ENCODE data around the gene SIAH1.
"Not testable (repeated sequence)": the region's sequence is repeated elsewhere in the genome, so short reads cannot be mapped to it uniquely, and the experiment has no call there.

The SIAH1 gene

GRCh38 chr16:48385253-48386150 is at the start of gene SIAH1:
Gene SIAH1, minus strand, starts transcription at chr16:48385413. Its CDS starts 22,985 bp downstream, at chr16:48362428.
- peak; percentile 92 to 98 (median 96) for DNase-seq

- DNase-seq: peak; percentile 80 to 81 (median 81)
Observed at GRCh38 chr16:48434653-48435317, 49.6 kb upstream of the SIAH1 start.

DNA sequence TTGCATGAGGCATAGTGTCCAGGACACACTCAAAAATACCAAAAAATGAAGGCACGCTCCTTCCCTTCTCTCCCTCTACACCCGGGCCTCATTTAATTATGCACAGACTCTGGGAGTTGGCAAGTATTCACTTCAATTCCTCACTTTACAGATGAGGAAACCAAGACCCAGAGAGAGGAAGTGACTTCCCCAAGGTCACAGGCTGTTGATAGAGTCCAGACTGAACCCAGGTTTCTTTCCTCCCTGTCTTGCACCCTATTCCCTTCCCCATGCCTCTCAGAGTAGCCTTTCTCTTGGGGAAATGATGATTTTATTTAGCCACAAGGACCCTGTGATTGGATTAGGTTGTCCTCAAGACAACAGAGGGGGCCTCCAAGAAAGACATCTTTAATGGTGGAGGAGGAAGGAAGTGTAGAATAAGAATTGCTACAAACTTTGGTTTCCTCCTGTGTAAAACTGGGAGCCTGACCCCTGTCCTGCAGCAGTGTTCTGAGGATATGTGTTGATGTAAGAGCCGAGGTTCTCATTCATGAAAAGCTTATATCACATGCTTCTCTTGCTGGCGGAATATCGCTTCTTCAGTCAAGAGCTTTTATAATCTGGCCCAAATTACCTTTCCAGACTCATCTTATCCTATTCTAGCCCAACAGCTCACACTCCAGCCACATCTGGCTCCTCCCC is 48.8 kb upstream of the SIAH1 start:
- DNase-seq: peak; percentile 26 to 40 (median 37)

GRCh38 chr16:48433116-48433849 is 48.1 kb upstream of the SIAH1 start:
- DNase-seq: no peak

GRCh38 chr16:48432136-48432535 is 46.9 kb upstream of the SIAH1 start:
- peak; percentile 66 to 80 (median 76) for DNase-seq

DNA sequence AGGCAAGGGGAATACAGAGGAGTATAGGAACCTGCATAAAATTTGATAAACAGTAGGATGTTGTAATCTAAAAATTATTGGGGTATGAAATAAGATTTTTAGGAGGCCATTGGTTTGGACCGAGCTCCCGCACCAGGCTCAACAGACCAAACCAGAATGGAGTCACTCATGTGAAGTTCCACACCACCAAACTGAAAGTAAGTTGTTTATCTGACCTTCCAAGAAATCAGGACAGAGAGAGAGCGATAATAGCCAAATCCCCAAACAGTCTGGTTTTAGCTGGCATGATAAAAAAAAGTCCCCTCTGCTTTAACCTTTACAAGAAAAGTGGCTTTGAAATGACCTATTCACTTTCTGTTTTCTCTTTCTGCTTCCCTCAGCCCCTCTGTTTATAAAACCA is 45.7 kb upstream of the SIAH1 start:
- no peak for DNase-seq

DNA sequence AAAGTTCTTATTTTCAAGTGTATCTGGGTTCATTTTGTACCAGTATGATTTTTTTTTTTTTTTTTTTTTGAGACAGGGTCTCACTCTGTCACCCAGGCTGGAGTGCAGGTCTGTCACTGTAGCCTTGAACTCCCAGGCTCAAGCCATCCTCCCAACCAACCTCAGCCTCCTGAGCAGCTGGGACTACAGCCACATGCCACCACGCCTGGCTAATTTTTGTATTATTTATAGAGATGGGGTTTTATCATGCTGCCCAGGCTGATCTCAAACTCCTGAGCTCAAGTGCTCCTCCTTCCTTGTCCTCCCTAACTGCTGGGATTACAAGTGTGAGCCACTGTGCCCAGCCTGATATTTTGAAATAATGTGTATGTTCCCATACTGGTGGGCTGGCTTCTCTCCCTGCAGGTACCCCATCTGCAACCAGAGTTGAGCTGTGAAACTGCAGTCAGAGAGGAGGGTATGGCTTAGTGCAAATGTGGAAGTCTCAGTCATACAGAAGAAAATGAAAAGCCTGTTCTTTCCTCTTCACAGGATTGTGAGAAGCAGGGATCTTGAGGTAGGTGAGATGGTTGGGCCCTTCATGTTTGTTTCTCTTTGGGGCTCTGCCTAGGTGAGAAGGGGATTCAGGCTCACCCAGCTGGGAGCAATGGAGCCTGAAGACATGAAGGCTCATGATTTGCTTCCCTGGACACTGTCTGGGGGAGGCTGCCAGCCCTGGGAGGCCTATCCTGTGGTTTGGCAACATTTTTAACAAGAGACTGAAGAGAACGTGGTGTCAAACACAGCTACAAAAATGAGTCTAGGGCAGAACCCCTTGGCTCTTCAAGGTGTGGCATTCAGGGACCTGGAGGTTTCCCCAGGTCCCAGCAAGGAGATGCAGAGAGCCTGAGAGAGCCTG is 41.3 kb upstream of the SIAH1 start:
- DNase-seq: no peak

GRCh38 chr16:48422537-48422936 is 37.3 kb upstream of the SIAH1 start:
- DNase-seq: no peak

GRCh38 chr16:48421741-48422140 is 36.5 kb upstream of the SIAH1 start:
- DNase-seq: no peak

- peak in 1 of 3 donors; percentile 49 for DNase-seq
Observed at GRCh38 chr16:48420437-48420836, 35.2 kb upstream of the SIAH1 start.

- DNase-seq: not testable (repeated sequence)
Observed at GRCh38 chr16:48416617-48417016, 31.4 kb upstream of the SIAH1 start.

- DNase-seq: no peak
Observed at GRCh38 chr16:48413272-48413671, 28.1 kb upstream of the SIAH1 start.

GRCh38 chr16:48409839-48410632 is 24.8 kb upstream of the SIAH1 start:
- DNase-seq: peak; percentile 81 to 90 (median 85)

DNA sequence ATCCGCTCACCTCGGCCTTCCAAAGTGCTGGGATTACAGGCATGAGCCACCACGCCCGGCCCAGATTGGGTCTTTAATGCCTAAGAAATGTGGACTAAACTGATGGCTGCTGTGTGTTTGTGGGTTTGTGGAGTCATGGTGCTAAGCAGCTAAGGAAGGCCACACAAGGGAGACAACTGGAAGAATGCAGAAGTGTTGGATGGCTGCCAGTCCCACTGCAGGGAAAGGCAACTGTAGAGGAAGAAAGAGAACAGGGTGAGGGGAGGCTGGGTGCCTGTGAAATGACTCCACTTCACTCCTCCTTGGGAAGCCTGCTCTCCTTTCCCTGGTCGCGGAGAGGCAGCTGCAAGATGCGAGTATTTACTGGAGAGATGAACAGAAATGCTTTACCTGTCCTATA is 23.5 kb upstream of the SIAH1 start:
- peak; percentile 48 to 74 (median 56) for DNase-seq

GRCh38 chr16:48405907-48406306 is 20.7 kb upstream of the SIAH1 start:
- no peak for DNase-seq

DNA sequence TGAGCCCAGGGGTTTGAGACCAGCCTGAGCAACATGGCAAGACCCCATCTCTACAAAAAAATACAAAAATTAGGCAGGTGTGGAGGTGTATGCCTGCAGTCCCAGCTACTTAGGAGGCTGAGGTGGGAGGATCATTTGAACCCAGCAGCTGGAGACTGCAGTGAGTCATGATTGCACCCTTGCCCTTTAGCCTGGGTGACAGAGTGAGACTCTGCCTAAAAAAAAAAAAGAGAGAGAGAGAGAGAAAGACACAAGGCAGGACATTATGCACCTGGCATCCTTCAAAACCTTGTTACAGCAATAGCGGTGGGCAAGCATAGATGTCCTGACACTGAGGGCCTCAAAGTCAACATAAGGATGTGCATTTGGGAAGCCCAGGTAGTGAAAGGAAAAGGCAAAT is 19.9 kb upstream of the SIAH1 start:
- DNase-seq: no peak

DNA sequence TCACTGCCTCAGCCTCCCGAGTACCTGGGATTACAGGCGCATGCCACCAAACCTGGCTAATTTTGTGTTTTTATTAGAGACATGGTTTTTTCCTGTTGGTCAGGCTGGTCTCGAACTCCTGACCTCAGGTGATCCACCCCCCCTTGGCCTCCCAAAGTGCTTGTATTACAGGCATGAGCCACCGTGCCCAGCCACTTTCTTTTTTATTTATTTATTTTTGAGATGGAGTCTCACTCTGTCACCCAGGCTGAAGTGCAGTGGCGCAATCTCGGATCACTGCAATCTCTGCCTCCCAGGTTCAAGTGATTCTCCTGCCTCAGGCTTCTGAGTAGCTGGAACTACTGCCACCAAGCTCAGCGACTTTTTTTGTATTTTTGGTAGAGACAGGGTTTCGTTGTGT is 17.3 kb upstream of the SIAH1 start:
- not testable (repeated sequence) for DNase-seq

DNA sequence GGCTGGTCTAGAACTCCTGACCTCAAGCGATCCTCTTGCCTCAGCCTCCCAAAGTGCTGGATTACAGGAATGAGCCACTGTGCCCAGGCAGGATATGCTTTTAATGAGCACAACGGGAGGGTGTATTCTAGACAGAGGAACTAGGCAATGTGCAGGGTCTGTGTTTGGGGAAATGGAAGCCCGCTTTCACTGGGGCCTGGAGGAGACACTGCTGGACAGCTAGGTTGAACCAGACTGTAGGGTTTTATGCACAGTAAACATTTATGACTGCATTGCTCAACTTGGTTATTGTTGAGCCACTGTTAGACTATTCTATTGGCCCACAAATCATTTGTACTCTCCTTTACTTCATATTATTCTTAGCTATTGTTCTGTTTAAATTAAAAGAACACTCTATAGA is 10.2 kb upstream of the SIAH1 start:
- DNase-seq: peak in 2 of 3 donors; percentile 36 to 43

GRCh38 chr16:48394355-48394703 is 9.1 kb upstream of the SIAH1 start:
- no peak for DNase-seq

GRCh38 chr16:48393485-48394354 is 8.5 kb upstream of the SIAH1 start:
- peak; percentile 32 to 65 (median 50) for DNase-seq

Measured in suppressor macrophage treated with lipopolysaccharide for 1 hour (primary cell).